Common myeloid progenitor, CD34-positive (primary cell): ENCODE data around the gene KLHDC7B.

Source experiments
- CTCF ChIA-PET: fragments of 350-600 bp; sonication (Branson Sonifier 250); formaldehyde crosslinking; loops from one replicate; lab custom pipeline; 2021; ENCODE audit warnings: antibody characterized with exemption; lab: Charles Lee
- POLR2A ChIA-PET: fragments of 350-600 bp; sonication (Branson Sonifier 250); formaldehyde crosslinking; loops from one replicate; lab custom pipeline; 2021; ENCODE audit warnings: antibody characterized with exemption; lab: Charles Lee
- DNase-seq, 3 donors: peaks; one replicate each; pipeline versions ENCODE4 v3.0.0 to v3.0.0-alpha.2; 2013
- H3K27ac ChIP-seq, 2 experiments: 1 replicate in 1 of 2; 2 replicates in 1 of 2; pipeline ENCODE4 v1.7.0; 2013; ENCODE audit warnings: inconsistent platforms in 2 of 2, low read length in 2 of 2, mild to moderate bottlenecking in 2 of 2, low read depth in 1 of 2, moderate library complexity in 1 of 2; ENCODE audit not compliant: severe bottlenecking in 2 of 2, insufficient read depth in 1 of 2, poor library complexity in 1 of 2
- H3K27me3 ChIP-seq, 5 experiments: replicated peaks in 2 of 5; 1 replicate in 3 of 5; 2 replicates in 2 of 5; pipeline versions ENCODE4 v1.6.1 to v1.7.0; 2013; ENCODE audit warnings: low read length in 4 of 5, mild to moderate bottlenecking in 2 of 5, moderate library complexity in 2 of 5, inconsistent platforms in 1 of 5; ENCODE audit not compliant: insufficient read depth in 5 of 5, control insufficient read depth in 4 of 5
- H3K36me3 ChIP-seq, 4 experiments: 1 replicate in 2 of 4; 2 replicates in 2 of 4; pipeline versions ENCODE4 v1.6.1 to v1.7.0; 2013; ENCODE audit warnings: low read length in 3 of 4, control low read depth in 1 of 4, mild to moderate bottlenecking in 1 of 4; ENCODE audit not compliant: control insufficient read depth in 4 of 4, insufficient read depth in 4 of 4
- H3K4me1 ChIP-seq, 4 experiments: 1 replicate in 3 of 4; 2 replicates in 1 of 4; pipeline versions ENCODE4 v1.6.1 to v1.7.1; 2013; ENCODE audit warnings: low read length in 3 of 4, mild to moderate bottlenecking in 3 of 4, control low read depth in 1 of 4, inconsistent platforms in 1 of 4, moderate library complexity in 1 of 4; ENCODE audit not compliant: control insufficient read depth in 4 of 4, insufficient read depth in 4 of 4; ENCODE audit errors: control extremely low read depth in 1 of 4
- H3K4me3 ChIP-seq, 7 experiments: 1 replicate in 4 of 7; 2 replicates in 3 of 7; pipeline versions ENCODE4 v1.5.1 to v1.7.0; 2013; ENCODE audit warnings: mild to moderate bottlenecking in 7 of 7, low read length in 6 of 7, moderate library complexity in 6 of 7, inconsistent platforms in 2 of 7, low read depth in 2 of 7, control low read depth in 1 of 7; ENCODE audit not compliant: insufficient read depth in 4 of 7, control insufficient read depth in 1 of 7; ENCODE audit errors: extremely low read depth in 1 of 7
- H3K9me3 ChIP-seq, 5 experiments: 1 replicate in 4 of 5; 2 replicates in 1 of 5; pipeline versions ENCODE4 v1.6.1 to v1.7.1; 2013; ENCODE audit warnings: low read length in 4 of 5, mild to moderate bottlenecking in 2 of 5, inconsistent platforms in 1 of 5, low read depth in 1 of 5, moderate library complexity in 1 of 5; ENCODE audit not compliant: control insufficient read depth in 4 of 5, insufficient read depth in 2 of 5; ENCODE audit errors: control extremely low read depth in 1 of 5
- WGBS: methylation state at CpG from one replicate; pipeline ENCODE4 v1.1.5; 2013; ENCODE audit not compliant: insufficient coverage; 5-methylcytosine and 5-hydroxymethylcytosine counted together

The KLHDC7B gene

GRCh38 chr22:50522208-50522805 is 23.4 kb upstream of the KLHDC7B start:
- ChIA-PET CTCF (interaction anchor here (0.8 to 1.4 kb wide), 5 partner anchors 9 to 50 kb away, joined by 3 read pairs; no protein-coding TSS in a partner anchor), POLR2A (interaction anchor here (1.4 kb wide), 1 partner anchor 14 kb away, joined by 5 read pairs; the partner anchor contains the start of genes LMF2 and NCAPH2)
- Histone ChIP-seq H3K9me3 (no peaks in the 10 kb centered on the region), H3K4me3 (no peak overlapping the region), H3K27me3 (no peaks in the 10 kb centered on the region), H3K36me3 (peaks cover 2 to 60% (median 46%) of the 10 kb centered on the region in 4 experiments), H3K4me1 (peaks cover 2 to 28% (median 25%) of the 10 kb centered on the region in 4 experiments), H3K27ac (no peak overlapping the region)
- no peak for DNase-seq
- 95% methylated on average over 10 of the region's 15 CpGs for WGBS

- H3K4me3 ChIP-seq: no peak overlapping the region
- H3K4me1 ChIP-seq: peaks cover 2 to 35% (median 31%) of the 10 kb centered on the region in 4 experiments
- ChIA-PET POLR2A (no interaction called here), CTCF (interaction anchor here (0.8 to 1.4 kb wide), 5 partner anchors 9 to 49 kb away, joined by 3 read pairs; no protein-coding TSS in a partner anchor)
- no peak overlapping the region for H3K27ac ChIP-seq
- peaks cover 2 to 54% (median 43%) of the 10 kb centered on the region in 4 experiments for H3K36me3 ChIP-seq
- WGBS: 94% methylated on average over 19 of the region's 22 CpGs
- no peak for DNase-seq
- H3K27me3 ChIP-seq: no peaks in the 10 kb centered on the region
- H3K9me3 ChIP-seq: no peaks in the 10 kb centered on the region
Measured at GRCh38 chr22:50522806-50523438, 22.8 kb upstream of the KLHDC7B start.

- Histone ChIP-seq H3K36me3 (peaks cover 2 to 49% (median 39%) of the 10 kb centered on the region in 4 experiments), H3K4me3 (no peak overlapping the region), H3K9me3 (no peaks in the 10 kb centered on the region), H3K27me3 (no peaks in the 10 kb centered on the region), H3K27ac (no peak overlapping the region), H3K4me1 (peaks cover 2 to 39% (median 34%) of the 10 kb centered on the region in 4 experiments)
- CTCF ChIA-PET: interaction anchor here (1.1 to 1.4 kb wide), 3 partner anchors 9 to 98 kb away, joined by 3 read pairs; no protein-coding TSS in a partner anchor
- POLR2A ChIA-PET: no interaction called here
- no peak for DNase-seq
- 94% methylated on average over 14 of the region's 16 CpGs for WGBS
Measured at GRCh38 chr22:50523458-50523805, 22.3 kb upstream of the KLHDC7B start.

GRCh38 chr22:50523806-50524675 is 21.7 kb upstream of the KLHDC7B start:
- CTCF ChIA-PET: interaction anchor here (1.1 to 2.7 kb wide), 4 partner anchors 9 to 97 kb away, joined by 3 to 25 read pairs (median 10); partner anchors contain the start of genes LMF2 and NCAPH2
- Histone ChIP-seq H3K4me3 (peak overlapping the region in 5 of 7 experiments; percentile 65 to 82 (median 77)), H3K9me3 (no peaks in the 10 kb centered on the region), H3K27me3 (peaks cover 0 to 3% (median 0%) of the 10 kb centered on the region in 5 experiments), H3K27ac (peak overlapping the region in 1 of 2 experiments; percentile 76), H3K4me1 (peaks cover 2 to 45% (median 34%) of the 10 kb centered on the region in 4 experiments), H3K36me3 (peaks cover 2 to 43% (median 33%) of the 10 kb centered on the region in 4 experiments)
- DNase-seq: no peak
- POLR2A ChIA-PET: interaction anchor here (1.6 kb wide), 1 partner anchor 16 kb away, joined by 5 read pairs; the partner anchor contains the start of genes LMF2 and NCAPH2
- 97% methylated on average over 24 of the region's 25 CpGs for WGBS

GRCh38 chr22:50524676-50525103 is 21.0 kb upstream of the KLHDC7B start:
- Histone ChIP-seq H3K27ac (peak overlapping the region; percentile 25 to 76), H3K4me1 (peaks cover 2 to 51% (median 37%) of the 10 kb centered on the region in 4 experiments), H3K27me3 (peaks cover 0 to 9% (median 0%) of the 10 kb centered on the region in 5 experiments), H3K4me3 (peak overlapping the region; percentile 65 to 82 (median 77)), H3K9me3 (no peaks in the 10 kb centered on the region), H3K36me3 (peaks cover 2 to 37% (median 28%) of the 10 kb centered on the region in 4 experiments)
- DNase-seq: no peak
- ChIA-PET CTCF (interaction anchor here (1.3 to 5.6 kb wide), 10 partner anchors 10 to 117 kb away, joined by 3 to 53 read pairs (median 10); partner anchors contain the start of genes CPT1B, KLHDC7B, LMF2 and NCAPH2), POLR2A (interaction anchor here (0.8 to 3.4 kb wide), 4 partner anchors 15 to 55 kb away, joined by 3 to 41 read pairs (median 6); partner anchors contain the start of genes LMF2 and NCAPH2)
- 13% methylated on average over 19 of the region's 19 CpGs for WGBS
